GM21360 (cell line): ENCODE data around the gene ETNK2.

ENCODE experiments used
- ATAC-seq: cut with Tn5 transposase; IDR thresholded peaks from one replicate; pipeline ENCODE4 v1.9.1; 2021; ENCODE audit warnings: mild to moderate bottlenecking, moderate library complexity; ENCODE audit not compliant: unreplicated experiment

Gene ETNK2

DNA sequence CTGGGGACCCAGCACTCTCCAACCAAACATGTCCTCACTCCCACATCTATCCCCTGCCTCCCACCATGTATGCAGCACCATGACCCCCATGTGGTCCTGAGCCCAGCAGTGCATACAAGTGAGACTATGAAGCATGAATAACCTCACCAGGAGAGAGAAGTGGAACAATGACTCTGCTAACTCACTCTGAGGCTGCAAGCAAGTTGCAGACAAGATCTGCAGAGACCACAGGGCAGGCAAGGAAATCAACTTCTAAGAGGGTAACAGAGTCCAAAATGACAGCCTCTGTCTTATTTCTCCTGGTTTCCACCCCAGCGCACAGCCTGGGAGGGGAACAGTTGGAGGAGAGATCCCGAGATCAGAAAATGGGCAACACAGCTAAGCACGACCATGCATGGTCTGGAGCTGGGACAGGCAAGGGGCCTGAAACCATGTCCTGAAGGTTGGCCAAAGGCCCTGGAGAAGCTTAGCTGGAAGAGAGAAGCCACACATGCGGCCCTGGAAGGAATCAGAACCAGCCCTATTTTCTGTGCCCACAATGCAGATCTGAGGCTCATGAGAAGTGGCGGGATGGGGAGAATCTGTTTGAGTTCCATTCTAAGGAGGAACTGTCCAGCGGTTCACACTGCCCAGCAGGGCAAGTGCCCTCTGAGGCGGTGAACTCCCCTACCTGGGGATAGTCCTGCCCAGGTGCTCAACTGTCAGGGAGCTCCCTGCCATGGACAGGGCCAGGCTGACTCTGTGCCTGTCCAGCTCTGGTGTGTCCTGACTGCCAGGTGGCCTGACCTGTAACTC, 26.8 kb upstream of the ETNK2 start:
- ATAC-seq: no peak

DNA sequence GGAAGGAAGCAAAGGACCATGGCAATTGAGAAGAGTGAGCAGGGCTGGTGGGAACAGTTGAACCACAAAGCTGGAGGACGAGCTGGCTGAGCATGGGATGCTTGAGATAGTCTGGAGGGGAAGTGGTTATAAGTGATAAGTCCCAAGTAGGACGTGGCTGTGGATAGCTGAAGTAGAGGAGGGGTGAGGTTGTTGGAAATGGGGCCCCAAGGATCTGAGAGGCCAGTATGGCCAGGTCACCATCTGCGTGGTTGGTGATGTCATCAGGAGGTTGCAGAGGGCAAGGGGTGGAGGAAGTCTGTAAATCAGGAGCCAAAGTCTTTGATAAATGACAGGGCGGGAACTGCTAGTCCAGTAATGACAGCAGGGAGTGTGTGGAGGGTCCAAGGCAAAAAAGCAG, 25.3 kb upstream of the ETNK2 start:
- ATAC-seq: no peak

DNA sequence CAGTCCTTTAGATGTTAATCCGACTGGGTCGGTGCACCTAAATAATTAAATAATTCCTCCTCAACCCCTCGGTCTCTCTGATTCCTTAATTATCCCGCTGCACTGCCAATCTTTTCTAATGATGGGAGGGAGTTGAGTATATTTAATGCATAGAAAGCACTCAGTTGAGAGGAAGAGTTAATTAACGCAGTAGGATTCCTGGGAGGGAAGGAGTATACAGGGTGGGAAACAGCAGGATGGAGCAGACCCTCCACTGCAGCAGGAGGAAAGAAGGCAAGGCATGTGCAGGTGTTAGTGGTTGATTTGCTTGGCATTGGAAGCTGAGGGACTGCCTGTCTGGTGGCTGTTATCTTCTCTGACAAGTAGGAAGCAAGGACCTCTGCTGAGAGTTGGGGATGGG, 24.2 kb upstream of the ETNK2 start:
- ATAC-seq: no peak

DNA sequence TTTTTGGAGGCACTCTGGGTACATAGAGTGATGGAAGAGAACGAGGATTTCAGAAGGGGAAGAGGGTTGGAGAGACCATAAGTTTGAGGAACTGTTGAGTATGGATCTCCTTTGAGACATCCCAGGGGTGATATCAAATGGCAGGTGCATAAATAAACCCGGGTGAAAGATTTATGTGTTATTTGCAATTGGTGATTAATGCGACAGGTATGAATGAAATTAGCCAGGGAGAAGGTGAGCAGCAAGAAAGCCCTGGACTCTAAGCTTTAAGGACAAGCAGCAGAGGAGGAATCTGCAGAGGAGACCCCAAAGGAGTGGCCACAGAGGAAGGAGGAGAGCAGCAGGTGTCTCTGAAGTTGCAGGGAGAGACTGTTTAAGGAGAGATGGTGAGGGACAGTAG, 23.1 kb upstream of the ETNK2 start:
- no peak for ATAC-seq

DNA sequence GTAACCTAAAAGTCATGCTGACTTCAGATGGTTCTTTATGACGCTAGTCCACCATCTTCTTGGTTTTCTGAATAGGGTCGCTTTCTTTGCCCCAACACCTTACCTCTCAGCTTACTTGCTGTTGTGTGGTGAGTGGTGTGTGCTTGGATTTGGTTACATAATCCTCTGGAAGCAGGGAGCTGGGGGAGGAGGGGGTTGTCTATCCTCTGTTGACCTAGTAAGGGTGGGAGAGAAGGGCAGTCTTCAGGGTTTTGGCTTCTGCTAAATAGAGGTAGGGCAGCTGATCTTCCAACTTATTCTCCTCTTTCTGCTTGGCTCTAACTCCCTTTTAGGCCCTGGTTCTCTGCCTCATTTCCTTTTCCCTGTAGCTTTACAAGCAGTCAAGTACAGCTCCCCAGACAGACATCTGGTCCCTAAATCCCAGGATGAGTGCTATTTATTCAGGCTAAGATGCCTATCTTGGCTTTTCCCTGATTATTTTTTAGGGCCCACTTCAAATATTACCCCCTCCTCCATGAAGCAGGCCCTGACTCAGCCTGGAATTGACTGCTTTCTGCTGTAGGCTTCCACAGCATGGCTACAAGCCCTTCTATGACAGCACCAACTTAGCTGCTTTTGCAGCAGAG, 20.7 kb upstream of the ETNK2 start:
- no peak for ATAC-seq

DNA sequence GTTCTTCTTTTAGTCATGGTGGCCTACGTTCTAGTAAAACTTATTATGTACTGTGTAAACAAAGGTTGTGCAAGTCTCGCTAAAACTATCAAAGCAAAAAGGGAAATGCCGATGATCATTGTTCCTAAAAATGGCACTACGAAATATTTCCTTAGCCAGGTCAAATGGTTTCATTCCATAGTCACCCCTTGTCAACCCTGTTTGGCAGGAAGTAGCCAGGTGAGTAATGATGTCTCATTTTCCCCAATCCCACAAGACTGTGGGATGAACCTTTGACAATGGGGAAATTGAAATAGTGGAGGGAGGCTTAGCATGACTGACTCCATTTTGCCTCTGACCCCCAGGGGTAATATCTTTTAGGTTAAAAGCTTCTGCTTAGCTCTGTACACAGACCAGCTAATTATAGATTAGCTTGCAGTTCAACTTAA, 19.9 kb upstream of the ETNK2 start:
- ATAC-seq: no peak

DNA sequence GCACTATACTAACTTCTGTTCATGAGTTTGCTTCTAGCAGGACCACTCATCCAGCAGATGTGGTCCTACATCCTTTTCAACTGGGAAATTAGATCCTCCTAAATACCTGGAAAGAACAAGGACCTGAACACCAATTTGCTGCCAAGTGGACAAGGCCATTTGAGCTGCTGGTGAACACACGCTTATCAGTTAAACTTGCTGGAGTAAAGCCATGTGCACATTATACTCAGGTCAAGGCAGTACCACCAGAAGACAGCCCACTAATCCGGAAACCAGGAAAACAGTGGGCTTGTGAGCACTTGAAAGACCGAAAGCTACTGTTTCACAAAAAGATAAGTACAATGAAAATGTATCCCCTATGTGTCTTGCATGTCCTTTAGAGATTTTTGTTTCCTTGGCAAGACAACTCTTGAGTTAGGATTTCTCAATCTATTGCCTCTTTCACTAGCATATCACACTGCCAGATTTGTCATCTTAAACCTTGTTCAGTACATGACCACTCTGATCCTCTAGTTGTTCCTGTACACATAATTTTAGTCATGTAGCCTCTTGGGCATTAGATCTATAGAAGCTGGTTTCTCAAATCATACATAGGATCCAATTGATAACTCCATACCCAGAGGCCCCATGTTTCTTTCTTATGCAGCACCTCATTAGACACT, 18.8 kb upstream of the ETNK2 start:
- ATAC-seq: no peak

DNA sequence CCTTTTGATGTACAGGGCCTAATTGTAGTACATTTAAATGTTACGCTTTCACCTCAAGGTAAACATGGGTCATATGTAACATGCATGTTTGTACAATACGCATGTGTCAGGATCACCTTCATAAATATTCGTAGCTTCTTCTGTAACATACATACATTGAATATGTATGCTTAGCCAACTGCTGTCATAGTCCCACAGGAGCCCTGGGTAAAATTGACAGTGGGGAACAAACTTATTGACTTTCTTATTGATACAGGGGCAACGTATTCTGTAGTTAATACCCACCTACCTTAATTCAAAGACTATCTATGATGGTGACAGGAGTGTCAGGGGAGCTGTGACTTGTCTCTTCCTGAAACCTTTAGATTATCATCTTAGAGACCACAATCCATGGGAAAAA, 18.0 kb upstream of the ETNK2 start:
- ATAC-seq: no peak

DNA sequence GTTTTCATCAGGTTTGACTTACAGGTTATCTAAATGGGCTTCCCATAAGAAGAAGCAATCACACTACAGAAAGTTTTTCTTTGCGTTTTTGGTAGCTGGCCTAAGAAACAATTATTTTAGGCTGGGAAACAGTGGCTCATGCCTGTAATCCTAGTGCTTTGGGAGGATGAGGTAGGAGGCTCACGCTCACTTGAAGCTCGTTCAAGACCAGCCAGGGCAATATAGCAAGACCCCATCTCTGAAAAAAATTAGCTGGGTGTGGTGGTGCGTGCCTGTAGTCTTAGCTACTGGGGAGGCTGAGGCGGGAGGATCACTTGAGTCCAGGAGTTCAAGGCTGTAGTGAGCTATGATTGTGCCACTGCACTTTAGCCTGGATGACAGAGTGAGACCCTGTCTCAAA, 15.9 kb upstream of the ETNK2 start:
- no peak for ATAC-seq

DNA sequence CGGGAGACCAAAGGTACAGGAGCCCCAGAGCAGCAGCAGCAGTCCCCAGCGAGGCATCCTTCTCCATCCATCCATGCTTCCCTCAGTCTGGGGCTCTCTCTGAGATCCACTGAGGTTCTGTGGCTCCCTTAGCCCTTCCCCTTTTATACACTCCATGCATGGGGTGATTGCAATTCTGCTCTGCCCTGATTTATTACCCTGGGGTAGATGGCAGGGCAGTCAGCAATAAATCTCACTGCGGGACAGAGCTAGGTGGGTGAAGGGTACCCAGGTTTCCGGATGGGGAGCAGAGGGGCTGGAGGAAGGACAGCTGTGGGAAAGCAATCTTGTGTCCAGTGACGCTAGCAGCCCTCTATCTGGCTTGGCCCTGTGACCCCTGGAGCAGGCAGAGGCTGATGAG, 14.4 kb upstream of the ETNK2 start, which contains the start of gene REN:
Gene REN (minus strand): TSS at position 119 of the 400 bp plus-strand sequence. CDS start 44 bp downstream, at position 75.
- no peak for ATAC-seq

DNA sequence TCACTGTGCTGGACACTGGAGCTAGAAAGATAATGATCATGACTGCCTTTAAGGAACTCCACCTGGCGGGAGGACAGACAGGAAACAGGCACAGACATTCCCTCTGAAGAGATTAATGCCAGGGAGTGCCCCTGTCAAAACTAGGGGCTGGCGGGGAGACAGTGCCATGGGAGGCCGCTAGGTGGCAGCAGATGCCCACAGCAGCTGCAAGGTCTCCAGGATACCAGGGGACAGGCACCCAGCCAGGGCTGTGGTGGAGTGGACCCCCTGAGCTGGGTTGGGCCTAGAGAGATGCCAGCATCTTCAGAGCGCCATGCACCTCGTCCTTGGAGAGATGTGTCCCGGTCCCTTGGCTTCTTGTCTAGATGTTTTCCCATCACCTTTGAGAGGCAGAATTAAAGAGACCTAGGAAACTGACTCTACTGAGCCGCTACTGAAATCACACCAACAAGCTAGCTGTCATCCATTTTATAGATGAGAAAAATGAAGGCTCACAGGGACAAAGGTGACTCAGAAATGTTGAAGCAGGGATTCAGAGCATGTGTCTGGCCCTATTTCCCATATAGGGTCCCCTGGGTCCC, 10.7 kb upstream of the ETNK2 start:
- no peak for ATAC-seq

DNA sequence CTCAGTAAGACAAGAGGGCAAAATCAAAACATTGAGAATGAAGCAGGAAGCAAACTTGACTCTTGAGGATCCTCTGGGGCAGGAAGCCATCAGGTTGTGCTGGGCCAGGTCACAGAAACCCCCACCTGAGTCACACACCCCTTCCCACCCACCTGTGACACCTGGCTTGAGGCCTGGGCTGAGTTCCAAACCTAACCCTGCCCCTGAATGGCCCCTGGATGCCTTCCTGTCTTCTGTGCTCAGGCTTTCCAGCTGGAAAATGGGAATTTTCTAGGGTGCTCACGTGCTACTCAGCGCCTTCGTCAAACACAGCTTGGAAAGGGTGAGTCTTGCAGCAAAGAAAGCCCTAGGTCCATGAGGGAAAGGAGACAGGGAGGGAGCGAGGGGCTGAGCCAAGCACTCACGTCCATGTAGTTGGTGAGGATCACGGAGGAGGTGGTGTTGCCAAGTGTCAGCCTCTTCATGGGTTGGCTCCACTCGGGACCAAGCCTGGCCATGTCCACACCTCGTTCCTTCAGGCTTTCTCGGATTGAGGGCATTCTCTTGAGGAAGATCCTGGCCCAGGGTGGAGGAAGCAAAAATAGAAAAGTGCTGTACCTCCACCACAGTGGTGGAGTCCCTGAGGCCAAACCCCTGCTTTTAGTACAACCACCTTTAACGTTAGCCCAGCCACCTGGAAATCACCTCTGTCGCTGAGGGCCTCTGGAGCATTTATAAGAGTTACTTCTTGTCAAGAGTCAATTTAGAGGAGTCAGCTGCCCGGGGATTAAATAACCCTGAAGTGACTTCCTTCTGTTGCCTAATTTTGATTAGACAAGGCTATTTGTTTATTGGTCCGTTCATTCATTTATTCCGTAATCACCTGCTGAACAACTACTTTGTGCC, 10.0 kb upstream of the ETNK2 start:
- ATAC-seq: no peak

DNA sequence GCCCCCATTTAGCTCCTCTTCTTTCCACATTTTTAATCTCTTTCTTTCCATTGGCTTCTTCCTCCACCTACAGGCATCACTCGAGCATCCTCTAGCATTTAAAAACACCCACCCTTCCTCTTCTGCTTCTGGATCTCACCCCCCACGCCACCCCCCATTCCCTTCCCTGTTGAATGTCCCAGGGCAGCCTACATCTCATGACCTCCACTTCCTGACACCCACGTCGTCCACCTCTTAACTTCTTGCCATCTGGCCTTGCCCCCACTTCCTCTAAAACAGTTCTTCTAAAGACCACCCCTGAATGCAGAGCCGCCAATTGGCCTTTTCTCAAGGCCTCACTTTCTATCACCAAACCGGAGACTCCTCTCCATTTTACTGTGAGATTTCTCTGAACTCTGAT, 6.1 kb upstream of the ETNK2 start:
- no peak for ATAC-seq

DNA sequence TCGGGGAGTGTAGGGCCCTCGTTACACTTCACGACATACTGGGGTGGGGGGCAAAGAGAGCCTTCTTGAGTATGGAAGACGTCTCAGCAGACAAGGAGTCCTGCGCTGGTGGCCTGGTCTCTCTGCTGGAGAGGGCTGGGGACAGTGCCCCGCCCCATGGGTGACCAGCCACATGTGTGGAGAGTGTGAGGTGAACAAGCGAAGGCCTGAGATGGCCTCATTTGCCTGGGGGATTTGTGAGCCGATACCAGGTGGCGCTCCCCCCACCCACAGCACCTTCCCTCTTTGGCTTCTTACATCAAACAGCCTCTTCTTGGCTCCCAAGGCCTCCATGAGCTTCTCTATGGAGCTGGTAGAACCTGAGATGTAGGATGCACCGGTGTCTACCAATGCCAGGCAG, 4.0 kb upstream of the ETNK2 start:
- no peak for ATAC-seq

DNA sequence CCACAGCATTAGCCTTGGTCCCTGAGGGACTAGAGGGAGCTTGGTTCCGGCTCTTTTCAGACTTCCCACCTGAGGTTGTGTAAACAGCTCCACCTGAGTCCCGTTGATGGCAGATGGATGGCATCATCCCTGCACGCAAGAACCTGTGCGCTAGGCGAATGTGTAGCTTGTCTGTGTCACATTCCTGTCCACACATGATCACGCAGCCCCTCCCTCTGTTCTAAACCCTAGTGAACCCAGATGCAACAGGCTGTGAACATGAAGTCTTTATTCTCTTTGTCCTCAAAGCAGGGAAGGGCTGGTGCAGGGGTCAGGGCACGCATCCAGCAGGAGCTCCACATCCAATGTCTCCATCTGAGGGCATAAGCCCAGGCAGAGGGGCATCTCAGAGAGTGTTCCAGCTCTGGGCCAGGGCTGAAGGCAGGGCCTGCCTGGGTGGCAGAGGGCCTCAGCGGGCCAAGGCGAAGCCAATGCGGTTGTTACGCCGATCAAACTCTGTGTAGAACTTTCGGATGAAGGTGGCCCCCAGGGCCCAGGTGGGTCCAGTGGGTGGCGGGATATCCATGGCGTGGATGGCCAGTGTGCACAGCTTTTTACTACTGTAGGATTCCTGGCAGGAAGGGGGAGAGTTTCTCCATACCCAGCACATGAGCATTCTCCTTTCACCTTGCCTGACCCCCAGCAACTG, 2.9 kb upstream of the ETNK2 start:
- no peak for ATAC-seq

DNA sequence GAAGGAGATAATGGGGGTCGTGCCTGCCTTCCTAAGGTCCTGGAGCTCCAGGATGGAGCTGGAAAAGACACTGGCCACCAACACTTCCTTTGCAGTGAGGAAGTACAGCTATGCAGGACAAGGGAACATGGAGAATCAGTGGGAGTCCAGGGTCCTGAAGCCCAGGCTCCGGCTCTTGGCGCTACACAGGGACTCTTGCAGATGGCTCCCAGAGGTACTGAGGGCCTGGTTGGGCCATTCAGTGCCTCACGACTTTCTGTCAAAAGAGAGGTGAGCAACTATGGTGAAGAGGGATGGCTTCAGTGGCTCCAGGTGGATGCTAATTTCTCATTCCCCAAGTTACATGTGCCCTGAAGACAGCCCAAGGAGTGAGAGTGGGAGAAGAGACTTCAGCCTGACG, 1.8 kb upstream of the ETNK2 start:
- no peak for ATAC-seq

DNA sequence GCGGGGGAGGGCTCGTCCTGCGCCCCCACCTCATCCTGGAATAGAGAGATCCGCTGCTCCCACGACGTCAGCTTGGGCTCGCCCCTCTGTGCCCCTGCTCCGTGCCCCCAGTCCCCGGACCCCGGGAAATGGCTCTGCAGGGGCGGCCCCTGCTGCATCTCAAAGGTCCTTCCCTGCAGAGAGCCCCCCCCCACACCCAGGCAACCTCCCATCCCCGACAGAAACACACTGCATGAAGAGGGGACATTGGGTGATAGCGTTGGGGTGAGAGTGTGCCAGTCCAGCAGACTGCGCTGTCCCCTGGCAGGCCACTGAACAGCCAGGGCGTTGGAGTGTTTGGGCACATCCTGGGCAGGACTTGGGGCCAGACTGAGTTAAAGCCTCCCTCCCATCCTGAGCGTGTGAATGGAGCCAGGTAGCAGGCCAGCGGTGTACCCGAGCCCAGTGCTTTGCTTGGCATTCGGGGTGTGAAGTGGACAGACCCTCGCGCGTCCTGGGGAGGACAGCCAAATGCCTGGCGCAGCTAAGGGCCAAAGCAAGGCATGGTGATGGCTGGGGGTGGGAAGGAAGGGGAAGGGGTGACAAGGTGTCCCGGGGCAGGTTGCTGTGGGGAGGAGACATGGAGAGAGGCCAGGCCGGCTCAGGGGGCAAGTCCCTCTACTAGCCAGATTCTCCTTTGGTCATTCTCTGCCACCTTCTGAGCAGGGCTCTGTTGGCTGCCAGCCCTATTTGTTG, 633 bp upstream of the ETNK2 start:
- no peak for ATAC-seq

DNA sequence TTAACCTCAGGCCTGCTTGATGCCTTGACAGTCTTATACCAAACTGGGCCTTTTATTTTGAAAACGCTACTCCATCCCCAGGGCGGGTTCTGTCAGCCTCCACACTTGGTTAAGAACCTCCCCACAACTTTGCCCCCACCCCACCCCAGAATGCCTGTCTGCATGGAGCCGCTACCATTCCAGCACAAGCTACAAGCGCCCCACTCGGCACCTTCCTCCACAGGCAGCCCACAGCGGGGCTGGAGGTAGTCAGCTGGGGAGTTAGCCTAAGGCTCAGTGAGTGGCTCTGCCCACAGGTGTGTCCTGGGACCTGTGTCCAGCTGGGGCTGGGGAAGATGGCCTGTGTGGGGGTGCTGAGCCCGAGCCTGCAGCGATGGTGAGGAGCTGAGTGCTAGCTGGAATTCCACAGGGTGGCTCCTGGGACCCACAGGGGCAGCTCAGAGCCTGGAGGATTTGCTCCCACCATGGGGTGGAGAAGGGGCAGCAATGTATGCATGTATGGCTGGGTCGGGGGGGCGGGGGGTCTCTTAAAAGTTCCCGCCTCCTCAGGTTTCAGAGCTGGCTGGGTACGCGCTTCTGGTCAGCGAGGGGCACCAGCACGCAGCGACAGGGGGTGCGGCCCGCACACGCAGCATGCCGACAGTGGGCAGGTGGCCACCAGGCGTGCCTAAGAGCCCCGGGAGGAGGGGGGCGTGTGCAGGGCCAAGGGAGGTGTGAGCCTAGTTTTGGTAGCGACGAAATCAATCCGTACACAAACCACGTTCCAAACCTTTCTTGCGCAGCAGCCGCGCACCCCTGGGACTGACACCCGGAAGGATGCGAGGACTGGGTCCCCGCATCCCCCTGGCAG, 917 bp downstream of the ETNK2 start:
- no peak for ATAC-seq
